Mesenchymal stem cell (in vitro differentiated cells and primary cell): ENCODE results near the gene ADAMTSL3.

Source experiments
- DNase-seq: peaks from one replicate; pipeline ENCODE4 v3.0.0-alpha.2; 2013
- H2AFZ ChIP-seq: one replicate; pipeline ENCODE4 v1.6.1; 2013; ENCODE audit warnings: low read depth, mild to moderate bottlenecking, control low read depth, inconsistent platforms, low read length, moderate library complexity
- H2AK5ac ChIP-seq: 2 replicates; pipeline ENCODE4 v1.6.1; 2013; ENCODE audit warnings: low read length, moderate library complexity, mild to moderate bottlenecking, inconsistent platforms; ENCODE audit not compliant: severe bottlenecking
- H2BK120ac ChIP-seq: one replicate; pipeline ENCODE4 v1.6.1; 2013; ENCODE audit warnings: low read depth, mild to moderate bottlenecking, inconsistent platforms, low read length, moderate library complexity
- H2BK12ac ChIP-seq, 2 experiments: one replicate each; pipeline ENCODE4 v1.6.1; 2013; ENCODE audit warnings: inconsistent platforms in 2 of 2, low read length in 2 of 2, mild to moderate bottlenecking in 2 of 2, moderate library complexity in 2 of 2, control low read depth in 1 of 2
- H2BK15ac ChIP-seq: one replicate; pipeline ENCODE4 v1.6.1; 2013; ENCODE audit warnings: mild to moderate bottlenecking, low read depth, inconsistent platforms; ENCODE audit not compliant: poor library complexity, severe bottlenecking
- H2BK5ac ChIP-seq: 2 replicates; pipeline ENCODE4 v1.6.1; 2013; ENCODE audit warnings: low read depth, mild to moderate bottlenecking, low read length, control low read depth, inconsistent platforms; ENCODE audit not compliant: poor library complexity, severe bottlenecking
- H3K14ac ChIP-seq, 2 experiments: one replicate each; pipeline ENCODE4 v1.6.1; 2013; ENCODE audit warnings: inconsistent platforms in 2 of 2, low read length in 2 of 2, control low read depth in 1 of 2, mild to moderate bottlenecking in 1 of 2, moderate library complexity in 1 of 2
- H3K18ac ChIP-seq, 2 experiments: one replicate each; pipeline ENCODE4 v1.6.1; 2013; ENCODE audit warnings: inconsistent platforms in 2 of 2, low read length in 2 of 2, control low read depth in 1 of 2, low read depth in 1 of 2, mild to moderate bottlenecking in 1 of 2
- H3K23ac ChIP-seq, 2 experiments: one replicate each; pipeline ENCODE4 v1.6.1; 2013; ENCODE audit warnings: inconsistent platforms in 2 of 2, low read length in 2 of 2, mild to moderate bottlenecking in 2 of 2, moderate library complexity in 2 of 2, control low read depth in 1 of 2
- H3K27ac ChIP-seq: 2 replicates; pipeline ENCODE4 v1.5.1; 2013; ENCODE audit warnings: mild to moderate bottlenecking, moderate library complexity, low read length, control low read depth, inconsistent platforms; ENCODE audit not compliant: poor library complexity, severe bottlenecking
- H3K27me3 ChIP-seq, 2 experiments: 2 replicates each; pipeline versions ENCODE4 v1.6.1 to v1.7.0; 2013; ENCODE audit warnings: low read length in 2 of 2, mild to moderate bottlenecking in 2 of 2, moderate library complexity in 2 of 2, control low read depth in 1 of 2, inconsistent platforms in 1 of 2; ENCODE audit not compliant: control insufficient read depth in 1 of 2, insufficient read depth in 1 of 2
- H3K36me3 ChIP-seq, 2 experiments: 2 replicates each; pipeline versions ENCODE4 v1.6.1 to v1.7.0; 2013; ENCODE audit warnings: low read length in 2 of 2, control low read depth in 1 of 2, inconsistent platforms in 1 of 2, low read depth in 1 of 2, mild to moderate bottlenecking in 1 of 2; ENCODE audit not compliant: insufficient read depth in 2 of 2, control insufficient read depth in 1 of 2
- H3K4ac ChIP-seq, 2 experiments: one replicate each; pipeline ENCODE4 v1.6.1; 2013; ENCODE audit warnings: inconsistent platforms in 2 of 2, low read length in 2 of 2, mild to moderate bottlenecking in 2 of 2, moderate library complexity in 2 of 2, control low read depth in 1 of 2, low read depth in 1 of 2
- H3K4me1 ChIP-seq: 2 replicates; pipeline ENCODE4 v1.6.1; 2013; ENCODE audit warnings: low read depth, low read length, control low read depth; ENCODE audit not compliant: control insufficient read depth, insufficient read depth
- H3K4me2 ChIP-seq: 2 replicates; pipeline ENCODE4 v1.6.1; 2013; ENCODE audit warnings: low read length, mild to moderate bottlenecking, inconsistent platforms; ENCODE audit not compliant: poor library complexity, severe bottlenecking
- H3K4me3 ChIP-seq, 2 experiments: 2 replicates each; pipeline versions ENCODE4 v1.5.1 to v1.7.0; 2013; ENCODE audit warnings: low read length in 2 of 2, mild to moderate bottlenecking in 2 of 2, control low read depth in 1 of 2, low read depth in 1 of 2; ENCODE audit not compliant: insufficient read depth in 1 of 2
- H3K79me1 ChIP-seq: replicated peaks from 2 replicates; pipeline ENCODE4 v1.6.1; 2013; ENCODE audit warnings: mild to moderate bottlenecking, control low read depth, low read length, inconsistent platforms; ENCODE audit not compliant: poor library complexity, severe bottlenecking
- H3K9ac ChIP-seq: 2 replicates; pipeline ENCODE4 v1.7.0; 2013; ENCODE audit warnings: mild to moderate bottlenecking, low read length, moderate library complexity
- H3K9me3 ChIP-seq: 2 replicates; pipeline ENCODE4 v1.7.0; 2013; ENCODE audit warnings: mild to moderate bottlenecking, low read length; ENCODE audit not compliant: control insufficient read depth
- H4K8ac ChIP-seq: one replicate; pipeline ENCODE4 v1.6.1; 2013; ENCODE audit warnings: inconsistent platforms, mild to moderate bottlenecking, low read length, moderate library complexity
- H4K91ac ChIP-seq: one replicate; pipeline ENCODE4 v1.6.1; 2013; ENCODE audit warnings: mild to moderate bottlenecking, low read length, inconsistent platforms
- WGBS: methylation state at CpG from one replicate; pipeline ENCODE4 v1.1.7; 2013; ENCODE audit warnings: mixed read lengths; 5-methylcytosine and 5-hydroxymethylcytosine counted together

The ADAMTSL3 gene

DNA sequence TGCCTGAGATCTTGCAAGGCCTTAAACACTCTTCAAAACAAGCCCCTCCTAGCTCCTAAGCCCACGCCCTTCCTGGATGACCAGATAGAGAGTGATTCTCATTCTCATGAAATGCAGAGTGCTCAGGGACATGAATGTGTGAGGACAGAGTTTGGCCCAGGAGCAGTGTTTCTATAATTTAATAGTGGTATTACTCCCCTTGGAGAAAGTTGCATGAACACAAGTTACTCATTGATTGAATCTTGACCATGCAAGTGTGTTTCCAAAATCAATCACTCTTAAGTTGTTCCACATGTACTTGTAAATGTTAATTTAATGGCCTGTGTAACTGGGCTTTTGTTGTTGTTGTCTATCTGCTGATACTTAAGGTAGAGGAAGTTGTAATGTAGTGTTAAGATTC, 181.6 kb downstream of the ADAMTSL3 start:
- Histone ChIP-seq H2AFZ (no peak overlapping the region), H2AK5ac (no peak overlapping the region), H3K18ac (no peak overlapping the region), H4K91ac (no peak overlapping the region), H2BK120ac (no peak overlapping the region), H3K79me1 (no peaks in the 10 kb centered on the region), H2BK5ac (no peak overlapping the region), H4K8ac (no peak overlapping the region), H3K4me2 (no peak overlapping the region), H2BK15ac (no peak overlapping the region), H3K36me3 (no peaks in the 10 kb centered on the region), H3K27ac (no peak overlapping the region), H3K4me1 (peaks cover 2% of the 10 kb centered on the region), H3K14ac (no peak overlapping the region), H3K9me3 (no peaks in the 10 kb centered on the region), H3K23ac (no peak overlapping the region), H3K4me3 (no peak overlapping the region), H2BK12ac (no peak overlapping the region), H3K9ac (no peak overlapping the region), H3K27me3 (peaks cover 0 to under 1% of the 10 kb centered on the region in 2 experiments), H3K4ac (no peak overlapping the region)
- DNase-seq, result no peak
- WGBS, result 50% methylated on average over 1 of the region's 1 CpG

DNA sequence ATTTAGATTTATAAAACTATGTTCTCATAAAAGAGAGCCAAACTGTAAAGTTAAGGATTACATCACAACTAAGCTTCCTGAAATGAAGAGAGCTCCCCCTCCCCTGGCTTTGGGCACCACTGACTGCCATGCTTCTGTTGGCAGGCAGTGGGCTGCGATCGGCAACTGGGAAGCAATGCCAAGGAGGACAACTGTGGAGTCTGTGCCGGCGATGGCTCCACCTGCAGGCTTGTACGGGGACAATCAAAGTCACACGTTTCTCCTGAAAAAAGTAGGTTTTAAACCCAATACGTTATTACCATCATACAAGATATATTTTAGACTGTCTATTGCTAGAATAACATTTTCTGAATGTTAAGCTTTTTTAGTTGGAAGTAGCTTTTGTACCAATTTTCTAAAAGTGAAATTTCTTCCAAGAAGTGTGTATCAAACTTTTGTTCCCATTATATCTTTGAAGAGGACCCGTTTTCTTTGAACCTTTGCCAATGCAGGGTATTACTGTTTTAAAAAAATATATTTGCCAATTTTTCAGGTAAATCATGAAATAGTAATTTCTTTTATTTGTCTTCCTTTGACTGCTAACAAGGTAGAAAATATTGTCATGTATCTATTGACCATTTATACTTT, 184.1 kb downstream of the ADAMTSL3 start:
- H3K36me3 ChIP-seq, result no peaks in the 10 kb centered on the region
- H3K4me1 ChIP-seq, result peaks cover 2% of the 10 kb centered on the region
- no peak overlapping the region for H2BK12ac ChIP-seq
- H2AK5ac ChIP-seq, result no peak overlapping the region
- no peak overlapping the region for H3K18ac ChIP-seq
- H3K14ac ChIP-seq, result no peak overlapping the region
- H2BK15ac ChIP-seq, result no peak overlapping the region
- no peaks in the 10 kb centered on the region for H3K9me3 ChIP-seq
- no peak overlapping the region for H3K27ac ChIP-seq
- no peaks in the 10 kb centered on the region for H3K27me3 ChIP-seq
- no peak overlapping the region for H3K9ac ChIP-seq
- H3K4ac ChIP-seq, result no peak overlapping the region
- H2BK5ac ChIP-seq, result no peak overlapping the region
- no peak overlapping the region for H2AFZ ChIP-seq
- 29% methylated on average over 2 of the region's 8 CpGs for WGBS
- no peak overlapping the region for H3K4me3 ChIP-seq
- no peaks in the 10 kb centered on the region for H3K79me1 ChIP-seq
- no peak overlapping the region for H2BK120ac ChIP-seq
- H3K4me2 ChIP-seq, result no peak overlapping the region
- no peak overlapping the region for H4K91ac ChIP-seq
- H3K23ac ChIP-seq, result no peak overlapping the region
- H4K8ac ChIP-seq, result no peak overlapping the region
- peak; percentile 17 for DNase-seq

DNA sequence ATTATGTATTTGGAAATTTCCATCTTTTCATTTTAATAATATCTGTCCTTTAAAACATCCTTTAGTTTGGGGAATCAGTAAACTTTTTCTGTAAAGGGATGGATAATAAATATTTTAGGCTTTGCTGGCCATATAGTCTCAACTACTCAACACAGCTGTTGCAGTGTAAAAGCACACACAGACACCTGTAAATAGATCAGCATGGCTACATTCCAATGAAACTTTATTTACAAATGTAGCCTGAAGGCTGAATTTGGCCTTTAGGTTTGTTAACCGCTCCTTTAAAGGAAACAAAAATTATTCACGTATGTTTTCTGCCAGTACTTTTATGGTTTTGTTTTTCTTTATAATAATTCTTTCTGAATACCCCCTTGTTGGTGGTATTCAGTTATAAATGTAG, 184.8 kb downstream of the ADAMTSL3 start:
- Histone ChIP-seq H2AFZ (no peak overlapping the region), H3K4ac (no peak overlapping the region), H3K9me3 (no peaks in the 10 kb centered on the region), H3K4me2 (no peak overlapping the region), H3K27ac (no peak overlapping the region), H4K91ac (no peak overlapping the region), H3K27me3 (no peaks in the 10 kb centered on the region), H2BK15ac (no peak overlapping the region), H2AK5ac (no peak overlapping the region), H2BK5ac (no peak overlapping the region), H2BK12ac (no peak overlapping the region), H3K79me1 (no peaks in the 10 kb centered on the region), H3K23ac (no peak overlapping the region), H3K9ac (no peak overlapping the region), H3K4me1 (peaks cover 2% of the 10 kb centered on the region), H2BK120ac (no peak overlapping the region), H3K4me3 (no peak overlapping the region), H3K36me3 (no peaks in the 10 kb centered on the region), H3K18ac (no peak overlapping the region), H3K14ac (no peak overlapping the region), H4K8ac (no peak overlapping the region)
- WGBS, result no CpG with 5 or more reads among the region's 2 CpGs
- DNase-seq, result no peak

DNA sequence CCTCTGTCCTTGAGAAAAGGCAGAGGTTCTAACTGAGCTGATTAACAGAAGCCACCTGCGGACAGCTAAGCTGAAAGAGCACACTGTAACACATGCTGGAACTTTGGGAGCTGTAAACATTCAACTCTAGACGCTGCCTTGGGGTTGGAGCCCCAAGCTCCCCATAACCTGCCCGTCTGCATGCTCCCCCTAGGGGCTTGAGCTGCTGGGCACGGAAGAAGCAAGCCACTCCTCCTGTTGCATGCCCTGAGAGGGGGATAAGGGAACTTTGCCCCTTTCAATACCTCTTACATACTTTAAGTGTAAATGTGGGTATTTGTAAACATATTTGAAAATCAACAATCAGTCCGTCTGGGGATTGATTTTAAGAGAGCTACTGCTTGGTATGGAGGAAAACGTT, 188.4 kb downstream of the ADAMTSL3 start:
- no peak for DNase-seq
- 46% methylated on average over 5 of the region's 6 CpGs for WGBS
- no peak overlapping the region for H2AFZ ChIP-seq
- no peaks in the 10 kb centered on the region for H3K79me1 ChIP-seq
- no peak overlapping the region for H3K9ac ChIP-seq
- no peak overlapping the region for H2BK5ac ChIP-seq
- H2AK5ac ChIP-seq, result no peak overlapping the region
- H3K14ac ChIP-seq, result no peak overlapping the region
- no peak overlapping the region for H3K4me2 ChIP-seq
- no peak overlapping the region for H2BK15ac ChIP-seq
- H3K18ac ChIP-seq, result no peak overlapping the region
- H3K9me3 ChIP-seq, result no peaks in the 10 kb centered on the region
- no peaks in the 10 kb centered on the region for H3K36me3 ChIP-seq
- H4K91ac ChIP-seq, result no peak overlapping the region
- H3K23ac ChIP-seq, result no peak overlapping the region
- no peak overlapping the region for H3K27ac ChIP-seq
- H4K8ac ChIP-seq, result no peak overlapping the region
- H2BK12ac ChIP-seq, result no peak overlapping the region
- H3K27me3 ChIP-seq, result no peaks in the 10 kb centered on the region
- H3K4ac ChIP-seq, result no peak overlapping the region
- no peak overlapping the region for H2BK120ac ChIP-seq
- peaks cover 2% of the 10 kb centered on the region for H3K4me1 ChIP-seq
- no peak overlapping the region for H3K4me3 ChIP-seq
